SU-DHL-6 (cell line): ENCODE results near the gene ANKH.

Experiments used
- H2AFZ ChIP-seq: fragments of 200-600 bp; sonication (generic); 2 replicates; pipeline ENCODE4 v1.6.1; 2014; ENCODE audit warnings: low read depth, mild to moderate bottlenecking, moderate library complexity, mixed read lengths, antibody characterized with exemption, low read length; ENCODE audit not compliant: severe bottlenecking
- H3F3A ChIP-seq: fragments of 200-600 bp; shearing (Covaris generic); 2 replicates; pipeline ENCODE4 v1.6.0; 2016; ENCODE audit warnings: antibody characterized with exemption, mild to moderate bottlenecking; ENCODE audit not compliant: insufficient read depth
- H3K27ac ChIP-seq: fragments of 200-600 bp; sonication (generic); 2 replicates; pipeline ENCODE4 v1.5.1; 2016; ENCODE audit warnings: low read depth, mild to moderate bottlenecking, low read length, moderate library complexity, mixed read lengths
- H3K27me3 ChIP-seq: fragments of 200-600 bp; sonication (generic), shearing (Covaris generic); 2 replicates; pipeline ENCODE4 v1.6.0; 2014; ENCODE audit warnings: mild to moderate bottlenecking, low read length
- H3K36me3 ChIP-seq: fragments of 200-600 bp; sonication (generic); 2 replicates; pipeline ENCODE4 v1.6.1; 2014; ENCODE audit warnings: mild to moderate bottlenecking, low read length, mixed read lengths
- H3K4me2 ChIP-seq: fragments of 300-600, 200-600 bp; shearing (Covaris generic), sonication (generic); 2 replicates; pipeline ENCODE4 v1.6.0; 2014; ENCODE audit warnings: low read length, low read depth, mild to moderate bottlenecking; ENCODE audit not compliant: poor library complexity, severe bottlenecking
- H3K4me3 ChIP-seq: fragments of 200-600 bp; sonication (generic); 2 replicates; pipeline ENCODE4 v1.5.1; 2014; ENCODE audit warnings: antibody characterized with exemption, low read length, mild to moderate bottlenecking, mixed read lengths; ENCODE audit not compliant: insufficient read depth, poor library complexity, severe bottlenecking
- H3K79me2 ChIP-seq: fragments of 200-600 bp; sonication (generic); 2 replicates; pipeline ENCODE4 v1.6.1; 2014; ENCODE audit warnings: mild to moderate bottlenecking, low read length, moderate library complexity; ENCODE audit not compliant: insufficient read depth
- H3K9ac ChIP-seq: fragments of 200-600 bp; sonication (generic); 2 replicates; pipeline ENCODE4 v1.7.0; 2014; ENCODE audit warnings: mild to moderate bottlenecking, low read length
- H3K9me2 ChIP-seq: fragments of 200-600 bp; sonication (generic); replicated peaks from 2 replicates; pipeline ENCODE4 v1.6.1; 2014; ENCODE audit warnings: low read length; ENCODE audit not compliant: insufficient read depth
- H3K9me3 ChIP-seq: fragments of 200-600 bp; sonication (generic); 2 replicates; pipeline ENCODE4 v1.6.1; 2014; ENCODE audit warnings: low read length, mixed read lengths; ENCODE audit not compliant: insufficient read depth
- H4K20me1 ChIP-seq: fragments of 200-600 bp; sonication (generic); 2 replicates; pipeline ENCODE4 v1.6.1; 2014; ENCODE audit warnings: low read depth, mild to moderate bottlenecking, antibody characterized with exemption, low read length, moderate library complexity, mixed read lengths
- EZH2phosphoT487 ChIP-seq: fragments of 200-600 bp; sonication (generic), shearing (Covaris generic); conservative IDR thresholded peaks from 2 replicates; pipeline ENCODE4 v1.6.1; 2018; ENCODE audit warnings: mild to moderate bottlenecking, antibody characterized with exemption, low read length, moderate library complexity, mixed read lengths
- TF ChIP-seq, protein P1 (sequence below): fragments of 200-600 bp; sonication (generic); IDR thresholded peaks from one replicate; pipeline ENCODE4 v1.5.1; 2017; ENCODE audit warnings: antibody characterized with exemption, mild to moderate bottlenecking, low read length, moderate library complexity; ENCODE audit not compliant: insufficient read depth, poor library complexity, severe bottlenecking

ANKH gene

DNA sequence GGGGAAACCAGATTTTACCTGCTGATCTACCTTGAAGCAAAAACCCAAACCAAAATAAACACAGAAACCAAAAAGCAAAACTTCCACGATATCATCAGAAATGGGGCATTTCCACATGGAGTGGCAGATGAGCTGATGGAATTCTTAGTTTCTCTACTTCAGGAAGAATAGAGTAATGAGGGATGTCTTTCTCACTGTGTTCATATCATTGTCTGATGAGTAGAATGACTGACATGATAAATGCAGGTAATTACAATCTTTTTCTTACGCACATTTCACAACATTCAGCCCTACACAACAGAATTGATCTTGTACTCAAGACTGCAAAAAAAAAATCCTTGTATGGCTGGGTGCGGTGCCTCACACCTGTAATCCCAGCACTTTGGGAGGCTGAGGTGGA is 23.2 kb upstream of the ANKH start:
- no peak overlapping the region for H3K4me2 ChIP-seq
- no peaks in the 10 kb centered on the region for H3K36me3 ChIP-seq
- no peak overlapping the region for H3K9ac ChIP-seq
- H4K20me1 ChIP-seq: no peaks in the 10 kb centered on the region
- H3K27me3 ChIP-seq: no peaks in the 10 kb centered on the region
- no peaks in the 10 kb centered on the region for H3K9me3 ChIP-seq
- no peak overlapping the region for H2AFZ ChIP-seq
- no peaks in the 10 kb centered on the region for H3F3A ChIP-seq
- H3K4me3 ChIP-seq: no peak overlapping the region
- H3K79me2 ChIP-seq: no peaks in the 10 kb centered on the region
- TF ChIP-seq EZH2phosphoT487: no peak
- TF ChIP-seq, protein P1, sequence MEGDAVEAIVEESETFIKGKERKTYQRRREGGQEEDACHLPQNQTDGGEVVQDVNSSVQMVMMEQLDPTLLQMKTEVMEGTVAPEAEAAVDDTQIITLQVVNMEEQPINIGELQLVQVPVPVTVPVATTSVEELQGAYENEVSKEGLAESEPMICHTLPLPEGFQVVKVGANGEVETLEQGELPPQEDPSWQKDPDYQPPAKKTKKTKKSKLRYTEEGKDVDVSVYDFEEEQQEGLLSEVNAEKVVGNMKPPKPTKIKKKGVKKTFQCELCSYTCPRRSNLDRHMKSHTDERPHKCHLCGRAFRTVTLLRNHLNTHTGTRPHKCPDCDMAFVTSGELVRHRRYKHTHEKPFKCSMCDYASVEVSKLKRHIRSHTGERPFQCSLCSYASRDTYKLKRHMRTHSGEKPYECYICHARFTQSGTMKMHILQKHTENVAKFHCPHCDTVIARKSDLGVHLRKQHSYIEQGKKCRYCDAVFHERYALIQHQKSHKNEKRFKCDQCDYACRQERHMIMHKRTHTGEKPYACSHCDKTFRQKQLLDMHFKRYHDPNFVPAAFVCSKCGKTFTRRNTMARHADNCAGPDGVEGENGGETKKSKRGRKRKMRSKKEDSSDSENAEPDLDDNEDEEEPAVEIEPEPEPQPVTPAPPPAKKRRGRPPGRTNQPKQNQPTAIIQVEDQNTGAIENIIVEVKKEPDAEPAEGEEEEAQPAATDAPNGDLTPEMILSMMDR: no peak
- no peaks in the 10 kb centered on the region for H3K9me2 ChIP-seq
- H3K27ac ChIP-seq: no peak overlapping the region

DNA sequence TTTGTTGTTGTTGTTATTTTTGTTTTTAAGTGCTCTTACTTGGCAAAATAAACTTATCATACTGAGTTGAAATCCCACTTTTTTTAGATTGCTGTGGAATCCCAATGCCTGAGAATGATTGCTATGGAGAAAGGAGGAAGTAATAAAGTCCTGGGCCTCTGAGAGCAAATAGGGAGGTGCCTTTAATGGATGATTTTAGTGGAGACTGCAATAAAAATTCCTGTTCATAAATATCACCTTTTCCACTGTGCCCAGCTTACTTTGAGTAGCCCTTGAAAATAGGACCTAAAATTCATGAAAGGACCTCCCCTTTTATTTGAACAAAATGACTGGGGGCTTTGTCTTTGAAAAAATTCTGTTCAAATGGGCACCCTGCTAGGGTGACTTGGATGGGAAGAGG is 21.8 kb upstream of the ANKH start:
- H2AFZ ChIP-seq: no peak overlapping the region
- no peaks in the 10 kb centered on the region for H3K79me2 ChIP-seq
- H3K27ac ChIP-seq: no peak overlapping the region
- no peaks in the 10 kb centered on the region for H3K36me3 ChIP-seq
- TF ChIP-seq, protein P1: no peak
- TF ChIP-seq EZH2phosphoT487: no peak
- no peak overlapping the region for H3K9ac ChIP-seq
- no peaks in the 10 kb centered on the region for H3K27me3 ChIP-seq
- H3K9me3 ChIP-seq: no peaks in the 10 kb centered on the region
- no peaks in the 10 kb centered on the region for H3K9me2 ChIP-seq
- no peaks in the 10 kb centered on the region for H4K20me1 ChIP-seq
- H3K4me2 ChIP-seq: no peak overlapping the region
- no peak overlapping the region for H3K4me3 ChIP-seq
- no peaks in the 10 kb centered on the region for H3F3A ChIP-seq

DNA sequence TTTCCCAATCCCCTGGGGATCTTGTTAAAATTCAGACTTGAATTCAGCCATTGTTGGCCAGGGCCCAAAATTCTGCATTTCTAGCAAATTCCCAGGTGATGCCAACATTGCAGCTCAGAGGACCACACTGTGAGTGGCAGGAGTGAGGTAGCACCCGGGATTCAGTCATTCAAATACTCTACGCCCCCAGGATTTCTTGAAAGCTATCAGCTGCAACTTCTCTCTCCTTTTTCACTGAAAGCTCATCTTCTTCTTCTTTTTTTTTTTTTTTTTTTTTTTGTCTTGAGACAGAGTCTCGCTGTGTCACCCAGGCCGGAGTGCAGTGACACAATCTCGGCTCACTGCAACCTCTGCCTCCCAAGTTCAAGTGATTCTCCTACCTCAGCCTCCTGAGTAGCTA is 19.3 kb upstream of the ANKH start:
- H3K36me3 ChIP-seq: no peaks in the 10 kb centered on the region
- no peak overlapping the region for H3K4me2 ChIP-seq
- no peak overlapping the region for H3K9ac ChIP-seq
- H2AFZ ChIP-seq: no peak overlapping the region
- H3K27ac ChIP-seq: no peak overlapping the region
- H3K9me3 ChIP-seq: no peaks in the 10 kb centered on the region
- TF ChIP-seq, protein P1: no peak
- no peak for TF ChIP-seq EZH2phosphoT487
- no peaks in the 10 kb centered on the region for H3K27me3 ChIP-seq
- no peak overlapping the region for H3K4me3 ChIP-seq
- no peaks in the 10 kb centered on the region for H3K9me2 ChIP-seq
- no peaks in the 10 kb centered on the region for H3K79me2 ChIP-seq
- H4K20me1 ChIP-seq: no peaks in the 10 kb centered on the region
- no peaks in the 10 kb centered on the region for H3F3A ChIP-seq

DNA sequence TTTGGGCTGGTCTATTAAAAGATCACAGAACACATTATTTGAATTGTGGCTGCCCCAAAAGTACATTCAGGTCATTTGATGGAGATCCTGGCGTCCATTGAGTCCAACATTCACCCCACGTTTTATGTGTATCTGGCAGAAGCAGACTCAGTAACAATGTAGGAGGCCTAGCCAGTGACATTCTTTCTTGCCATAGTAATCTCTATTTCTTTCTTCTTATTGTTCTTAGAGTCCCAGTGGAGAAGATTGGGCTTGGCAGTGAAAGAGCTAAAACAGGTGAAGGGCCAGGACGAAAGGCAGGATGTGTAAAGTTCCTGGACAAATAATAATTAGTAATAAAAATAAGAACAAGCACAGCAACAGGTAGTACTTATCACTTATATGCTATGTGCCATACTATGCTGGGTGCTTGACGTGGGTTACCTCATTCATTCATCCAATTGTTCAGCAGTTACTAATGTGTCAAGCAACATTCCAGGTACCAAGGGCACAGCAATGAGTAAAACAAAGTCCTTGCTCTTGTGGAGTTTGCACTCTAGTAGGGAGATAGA is 12.6 kb upstream of the ANKH start:
- no peaks in the 10 kb centered on the region for H3K27me3 ChIP-seq
- no peaks in the 10 kb centered on the region for H3K79me2 ChIP-seq
- no peaks in the 10 kb centered on the region for H3K9me2 ChIP-seq
- H3F3A ChIP-seq: no peaks in the 10 kb centered on the region
- H3K4me3 ChIP-seq: no peak overlapping the region
- H3K27ac ChIP-seq: no peak overlapping the region
- no peaks in the 10 kb centered on the region for H4K20me1 ChIP-seq
- TF ChIP-seq, protein P1: no peak
- TF ChIP-seq EZH2phosphoT487: no peak
- H3K4me2 ChIP-seq: no peak overlapping the region
- H3K36me3 ChIP-seq: no peaks in the 10 kb centered on the region
- H2AFZ ChIP-seq: no peak overlapping the region
- no peak overlapping the region for H3K9ac ChIP-seq
- H3K9me3 ChIP-seq: no peaks in the 10 kb centered on the region
